GM19452 (cell line): ENCODE data around the gene WDFY1.

Experiments used
- ATAC-seq: cut with Tn5 transposase; IDR thresholded peaks from one replicate; pipeline ENCODE4 v1.9.1; 2021; ENCODE audit not compliant: unreplicated experiment

The WDFY1 gene

GRCh38 chr2:223957092-223957851 is 12.1 kb upstream of the WDFY1 start, which contains the start of gene MRPL44:
Gene MRPL44, plus strand, starts transcription at chr2:223957463. Its CDS starts 10 bp downstream, at chr2:223957473.
- peak; percentile 88 for ATAC-seq

DNA sequence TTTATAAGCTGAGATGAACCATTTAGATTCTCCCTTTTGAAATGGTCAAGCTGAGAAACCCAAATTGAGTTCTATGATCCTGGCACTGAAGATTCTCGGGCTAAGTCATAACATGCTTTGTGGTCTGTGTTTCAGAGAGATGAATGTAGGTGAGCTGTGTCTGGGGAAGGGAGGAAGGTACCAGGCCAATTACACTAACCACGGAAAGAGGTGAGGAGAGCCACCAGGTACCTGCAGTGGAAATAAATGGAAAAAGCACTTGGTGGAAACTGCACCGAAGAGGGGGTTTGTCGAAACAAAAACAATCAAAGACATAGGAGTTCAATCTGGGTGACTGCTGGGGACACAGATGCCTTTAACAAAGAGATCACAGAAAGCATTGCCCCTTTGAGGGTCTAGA is 11.2 kb upstream of the WDFY1 start:
- no peak for ATAC-seq

- ATAC-seq = no peak
Observed at GRCh38 chr2:223954401-223954800, 9.3 kb upstream of the WDFY1 start.

DNA sequence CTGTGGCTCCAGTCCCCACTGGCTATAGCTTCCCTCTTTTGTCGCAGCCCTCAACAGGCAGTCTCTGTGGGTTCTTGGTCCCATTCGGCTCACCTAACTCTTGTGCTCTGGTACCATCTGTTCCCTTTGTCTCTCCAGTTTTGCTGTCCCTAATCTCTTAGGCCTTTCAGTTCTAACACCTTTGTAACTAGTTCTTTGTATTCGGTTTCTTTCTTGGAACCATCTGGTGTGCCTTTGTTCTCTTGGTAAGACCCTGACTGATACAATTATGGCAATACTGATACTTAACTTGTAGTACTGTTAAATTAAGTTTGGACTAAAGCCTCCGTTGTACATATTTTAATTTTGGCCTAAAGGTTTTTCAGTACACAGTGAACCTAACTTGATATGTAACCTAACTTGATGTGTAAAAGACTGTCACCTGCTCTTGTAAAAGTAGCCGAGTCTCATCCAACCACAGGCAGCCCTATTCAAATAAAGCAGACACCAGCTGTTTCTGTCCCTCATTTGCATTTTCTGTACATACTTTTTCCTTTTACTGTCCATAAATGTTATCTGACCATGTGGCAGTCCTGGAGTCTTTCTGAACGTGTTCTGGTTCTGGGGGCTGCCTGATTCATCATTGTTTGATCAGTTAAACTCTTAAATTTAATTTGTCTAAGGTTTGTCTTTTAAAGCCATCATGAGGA is 7.3 kb upstream of the WDFY1 start:
- peak; percentile 53 for ATAC-seq

GRCh38 chr2:223950448-223951347 is 5.6 kb upstream of the WDFY1 start:
- no peak for ATAC-seq

- no peak for ATAC-seq
Observed at GRCh38 chr2:223949241-223949840, 4.2 kb upstream of the WDFY1 start.

DNA sequence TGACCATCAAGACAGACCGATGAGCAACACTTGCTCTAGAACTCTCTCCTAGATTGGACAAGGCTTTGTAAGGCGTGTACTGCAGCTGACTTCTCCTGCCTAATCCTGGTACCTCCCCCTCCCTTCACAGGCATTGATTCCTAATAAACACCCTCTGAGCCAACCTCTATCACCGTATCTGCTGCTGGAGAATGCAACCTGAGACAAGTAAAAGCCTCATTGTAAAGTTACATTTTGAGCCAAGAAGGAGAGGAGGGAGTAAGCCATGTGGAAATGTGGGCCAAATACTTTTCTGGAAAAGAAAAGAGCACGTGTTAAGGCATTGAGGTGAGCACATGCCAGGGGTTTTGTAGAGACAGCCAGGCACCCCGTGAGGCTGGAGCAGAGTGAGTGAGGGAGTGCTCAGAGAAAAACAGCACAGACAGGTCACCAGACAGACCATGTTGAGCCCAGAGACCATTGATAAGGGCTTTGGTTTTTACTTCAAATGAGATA is 2.6 kb upstream of the WDFY1 start:
- ATAC-seq = no peak

GRCh38 chr2:223945755-223946154 is 620 bp upstream of the WDFY1 start:
- no peak for ATAC-seq

DNA sequence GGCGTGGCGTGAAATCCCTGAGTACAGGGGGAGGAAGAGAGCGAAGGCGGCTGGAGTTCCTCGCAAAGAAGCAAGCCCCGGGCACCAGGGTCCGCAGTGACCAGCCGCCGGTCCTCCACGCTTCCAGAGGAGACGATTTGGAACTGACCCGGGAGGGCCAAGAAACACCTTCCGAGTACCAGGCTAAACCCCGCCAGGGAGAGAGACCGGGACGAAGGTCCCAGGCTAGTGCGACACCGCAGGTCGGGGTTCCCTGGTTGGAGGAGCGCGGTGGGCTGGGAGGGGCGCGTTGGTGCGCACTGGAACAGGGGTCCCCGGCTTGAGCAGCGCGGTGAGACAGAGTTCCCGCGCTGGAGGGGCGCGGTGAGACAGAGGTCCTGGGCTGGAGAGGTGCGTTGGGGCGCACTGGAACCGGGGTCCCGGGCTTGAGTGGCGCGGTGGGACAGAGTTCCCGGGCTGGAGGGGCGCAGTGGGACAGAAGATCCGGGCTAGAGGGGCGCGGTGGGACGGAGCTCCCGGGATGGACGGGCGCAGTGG is 901 bp downstream of the WDFY1 start:
- no peak for ATAC-seq

GRCh38 chr2:223943561-223944008 is 1.6 kb downstream of the WDFY1 start:
- no peak for ATAC-seq

GRCh38 chr2:223943135-223943534 is 2.0 kb downstream of the WDFY1 start:
- ATAC-seq = no peak

- ATAC-seq = peak; percentile 54
Observed at GRCh38 chr2:223941579-223942277, 3.4 kb downstream of the WDFY1 start.

- peak; percentile 37 for ATAC-seq
Observed at GRCh38 chr2:223939438-223939837, 5.7 kb downstream of the WDFY1 start.

GRCh38 chr2:223937535-223937934 is 7.6 kb downstream of the WDFY1 start:
- no peak for ATAC-seq

DNA sequence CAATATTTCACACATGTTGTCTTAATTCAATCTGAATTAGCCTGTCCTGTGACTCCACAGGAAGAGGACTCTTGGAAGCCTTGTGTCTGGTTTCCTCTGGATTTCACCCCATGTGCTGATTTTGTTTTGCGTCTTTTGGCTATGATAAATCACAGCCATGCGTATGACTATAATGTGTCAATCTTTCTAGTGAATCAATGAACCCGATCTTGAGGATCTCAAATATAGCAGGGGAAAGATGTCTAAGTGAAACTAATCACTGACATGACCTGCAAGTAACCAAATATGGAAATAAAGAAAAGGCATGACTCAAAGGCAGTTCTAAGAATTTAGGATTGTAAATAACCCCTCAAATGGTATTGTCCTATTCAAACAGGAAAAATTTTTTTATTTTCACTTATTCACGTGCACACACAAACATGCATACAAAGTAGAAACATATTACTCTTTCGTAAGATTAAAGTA is 8.2 kb downstream of the WDFY1 start:
- ATAC-seq = no peak

DNA sequence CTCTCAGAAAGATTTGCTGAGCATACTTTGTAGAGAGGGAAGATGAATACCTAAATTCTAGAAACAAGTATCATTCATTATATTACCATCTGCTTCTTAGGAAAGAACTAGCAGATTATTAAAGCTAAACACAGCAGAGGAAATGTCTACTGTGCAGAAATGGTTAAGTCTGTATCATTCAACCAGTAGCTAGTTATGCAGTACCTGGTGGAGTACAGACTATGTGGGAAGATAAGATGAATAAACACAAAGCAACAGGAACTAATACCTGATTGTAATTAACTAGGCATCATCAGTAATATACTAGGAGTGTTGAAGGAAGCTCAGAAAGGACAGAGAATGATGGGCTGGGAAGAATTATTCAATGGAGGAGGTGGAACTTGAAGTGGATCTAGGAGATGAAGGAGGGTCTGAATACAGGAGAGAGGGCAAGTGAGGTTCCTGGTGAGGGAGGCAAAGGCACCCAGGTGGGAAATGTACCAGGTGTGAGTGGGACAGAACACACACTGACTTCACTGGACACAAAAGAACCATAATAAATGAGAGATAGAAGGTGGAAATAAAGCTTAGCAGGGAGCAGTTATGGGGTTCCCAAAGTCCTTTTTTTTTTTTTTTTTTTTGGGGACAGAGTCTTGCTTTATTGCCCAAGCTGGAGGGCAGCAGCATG is 9.5 kb downstream of the WDFY1 start:
- no peak for ATAC-seq

DNA sequence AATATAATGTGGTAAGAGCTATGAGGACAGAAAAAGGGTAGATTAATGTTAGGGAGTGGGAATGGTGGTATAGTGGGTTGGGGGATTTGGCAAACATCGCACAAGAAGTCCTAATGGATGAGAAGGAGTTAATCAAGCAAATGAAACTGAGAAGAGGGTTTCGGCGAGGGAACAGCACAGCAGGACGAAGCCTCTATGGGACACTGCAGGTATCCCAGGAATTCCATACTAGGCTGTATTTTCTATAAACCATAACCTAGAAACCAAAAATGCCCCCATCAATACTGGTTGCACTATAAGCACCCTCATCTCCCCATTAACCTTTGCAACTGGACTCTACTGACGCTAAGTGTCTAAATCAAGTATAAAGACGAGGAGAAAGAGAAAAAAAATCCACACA is 10.3 kb downstream of the WDFY1 start:
- ATAC-seq = no peak

DNA sequence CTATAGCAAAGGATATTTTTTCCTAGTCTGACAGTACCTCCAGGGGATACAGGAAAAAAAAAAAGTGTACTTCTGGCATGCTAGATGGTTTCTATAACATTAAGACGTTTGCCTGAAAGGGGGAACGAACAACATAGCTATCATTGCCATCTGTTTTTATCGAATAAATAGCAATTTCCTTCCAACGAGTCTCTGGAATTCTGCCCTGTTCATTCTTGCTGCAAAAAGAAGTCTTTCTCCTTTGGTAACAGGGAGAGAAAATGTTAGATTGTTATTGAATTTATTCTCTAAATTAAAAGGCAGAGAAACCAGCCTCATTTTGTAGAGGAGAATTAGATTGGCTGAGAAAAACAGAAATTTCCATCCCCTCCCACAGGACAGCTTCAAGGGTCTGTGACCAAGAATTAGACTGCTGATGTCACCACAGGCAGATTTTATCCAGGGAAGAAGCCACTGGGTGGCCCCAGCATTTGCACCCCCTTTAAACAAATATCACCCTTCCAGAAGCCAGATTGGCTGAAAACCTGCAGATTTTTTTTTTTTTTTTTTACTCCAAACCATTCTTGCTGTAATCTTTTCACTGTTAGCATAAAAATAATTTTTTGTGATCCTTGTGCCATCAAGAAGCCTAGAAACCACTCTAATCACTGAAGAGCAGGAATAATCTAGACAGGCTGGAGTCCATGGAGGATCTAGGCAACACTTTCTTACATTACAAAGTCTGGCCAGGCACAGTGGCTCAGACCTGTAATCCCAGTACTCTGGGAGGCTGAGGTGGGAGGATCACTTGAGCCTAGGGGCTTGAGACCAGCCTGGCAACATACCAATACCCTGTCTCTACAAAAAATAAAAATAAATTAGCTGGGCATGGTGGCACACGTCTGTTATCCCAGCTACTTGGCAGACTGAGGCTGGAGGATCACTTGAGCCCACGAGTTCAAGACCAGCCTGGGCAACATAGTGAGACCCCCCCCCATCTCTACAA is 12.0 kb downstream of the WDFY1 start:
- ATAC-seq = no peak
